Measurements from ENCODE around the gene HAAO.

HAAO gene

DNA sequence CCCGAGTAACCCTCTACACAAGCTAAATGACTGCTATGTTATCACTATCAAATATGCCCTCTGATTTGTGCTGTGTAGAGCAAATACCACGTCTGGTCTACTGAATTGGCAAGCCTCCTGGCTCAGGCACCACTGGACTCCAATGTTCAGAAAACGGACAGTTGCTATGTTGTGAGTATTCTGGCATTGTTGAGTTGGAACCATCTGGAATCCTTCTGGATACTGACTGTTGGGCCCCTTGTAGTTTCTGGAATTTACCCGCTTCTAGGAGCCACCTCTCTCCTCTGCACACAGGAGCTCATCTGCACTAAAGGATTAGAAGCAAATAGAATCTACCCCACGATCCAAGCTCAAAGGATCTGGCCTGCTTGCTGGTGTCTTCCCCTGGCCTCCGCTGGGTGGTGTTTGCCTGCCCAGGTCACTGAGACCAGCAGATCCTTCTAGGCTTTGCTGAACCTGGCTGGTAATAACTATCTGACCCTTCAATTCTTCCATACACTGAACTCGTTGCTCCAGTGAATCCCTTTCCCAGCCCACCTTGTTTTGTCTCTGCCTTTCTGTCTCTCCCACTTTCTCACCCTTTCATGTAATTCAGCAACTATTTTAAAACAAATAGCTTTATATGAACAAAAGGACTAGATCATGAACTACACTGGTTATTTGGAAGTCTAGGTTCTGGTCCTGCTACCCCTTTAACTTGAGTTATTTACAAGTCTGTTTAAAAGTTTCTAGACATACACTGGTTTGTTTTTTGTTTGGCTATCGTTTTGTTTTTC, 2.1 kb upstream of the HAAO start:
- DNase-seq (ENCODE audit: low read depth in 1 of 2, low spot score in 1 of 2): no peak

DNA sequence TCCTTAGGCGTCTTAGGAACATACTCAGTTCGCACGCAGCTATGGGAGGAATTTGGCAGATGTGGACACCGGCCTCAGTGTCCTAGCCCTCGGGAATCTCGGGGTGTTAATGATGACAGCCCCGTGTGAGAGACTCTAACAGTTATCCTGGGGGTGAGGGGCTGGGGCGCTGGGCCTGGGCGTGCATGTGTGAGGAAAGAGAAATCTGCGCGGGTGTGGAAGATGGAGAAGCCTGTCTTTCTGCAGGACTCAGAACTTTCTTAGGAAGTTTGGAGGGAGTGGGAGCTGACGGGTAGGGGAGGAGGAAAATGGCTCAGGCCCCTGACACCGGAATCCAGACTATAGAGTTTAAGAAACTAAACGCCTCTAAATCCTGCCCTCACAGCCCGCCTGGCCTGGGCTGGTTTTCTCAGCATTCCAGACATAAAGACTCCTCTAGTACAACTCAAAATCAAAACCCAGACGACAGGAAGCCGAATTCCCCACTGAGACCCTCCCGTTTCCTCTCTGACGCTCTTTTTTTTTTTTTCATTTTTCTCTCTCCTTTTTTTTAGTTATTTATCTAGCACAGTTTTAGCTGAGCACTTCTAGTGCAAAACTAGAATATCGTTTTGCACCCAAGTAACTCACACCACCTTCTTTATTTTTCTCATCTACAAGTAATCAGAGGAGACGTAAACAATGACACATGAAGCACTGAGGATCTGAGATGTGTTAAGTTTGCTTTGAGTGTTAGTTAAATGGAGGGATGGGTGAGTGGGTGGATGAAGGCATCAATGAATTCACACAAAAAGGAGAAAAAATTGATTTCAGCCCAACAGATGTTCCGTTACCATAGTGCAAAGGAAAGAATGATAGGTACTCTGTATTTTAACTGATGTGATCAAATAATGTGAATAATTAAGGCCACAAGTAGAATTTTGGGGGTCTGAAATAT, 1.2 kb upstream of the HAAO start:
- no peak for DNase-seq (ENCODE audit: low read depth in 1 of 2, low spot score in 1 of 2)

DNA sequence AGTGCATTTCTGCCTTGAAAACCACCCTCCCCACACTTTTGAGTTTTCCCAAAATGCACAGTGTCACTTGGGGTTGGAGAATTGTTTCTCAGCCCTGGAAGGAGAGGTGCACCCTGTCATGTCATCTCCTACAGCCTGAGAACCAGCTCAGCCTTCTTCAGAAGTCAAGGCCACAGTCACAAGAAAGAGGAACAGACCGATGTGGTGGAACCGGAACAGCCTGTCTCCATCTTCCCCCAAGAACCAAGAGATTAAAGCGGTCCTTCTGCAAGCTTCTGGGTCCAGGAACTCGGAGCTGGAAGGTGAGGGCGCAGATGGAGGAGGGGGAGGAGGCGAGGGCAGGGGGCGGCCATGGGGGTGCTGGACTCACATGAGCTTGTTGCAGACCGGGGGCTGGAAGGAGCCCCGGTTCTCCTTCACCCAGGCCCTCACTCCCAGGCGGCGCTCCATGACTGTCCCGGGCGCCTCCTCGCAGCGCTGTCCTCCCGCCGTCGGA, 248 bp downstream of the HAAO start:
- DNase-seq (ENCODE audit: low read depth in 1 of 2, low spot score in 1 of 2): no peak

DNA sequence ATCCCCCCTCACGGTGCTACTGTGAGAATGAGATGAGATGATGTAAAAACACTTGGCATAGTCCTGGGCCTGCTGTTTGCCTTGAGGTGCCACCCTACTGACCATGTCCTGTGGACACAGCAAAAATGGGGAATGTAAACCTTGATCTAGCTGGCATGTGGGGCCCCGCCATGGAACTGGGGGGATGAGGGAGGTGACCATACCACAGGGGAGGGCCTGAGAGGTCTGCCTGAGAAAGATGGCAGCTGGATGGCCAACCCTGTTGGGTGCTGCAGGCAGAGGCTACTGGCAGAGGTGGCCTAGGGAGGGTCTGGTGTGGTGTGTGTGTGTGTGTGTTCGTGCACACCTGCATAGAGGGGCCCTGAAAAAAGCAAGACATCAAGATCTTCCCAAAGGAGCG, 777 bp downstream of the HAAO start:
- DNase-seq (ENCODE audit: low read depth in 1 of 2, low spot score in 1 of 2): no peak

GRCh38 chr2:42789751-42790150, 2.6 kb downstream of the HAAO start:
- DNase-seq (ENCODE audit: low read depth in 1 of 2, low spot score in 1 of 2): no peak

GRCh38 chr2:42788882-42789281, 3.5 kb downstream of the HAAO start:
- DNase-seq (ENCODE audit: low read depth in 1 of 2, low spot score in 1 of 2): no peak

DNA sequence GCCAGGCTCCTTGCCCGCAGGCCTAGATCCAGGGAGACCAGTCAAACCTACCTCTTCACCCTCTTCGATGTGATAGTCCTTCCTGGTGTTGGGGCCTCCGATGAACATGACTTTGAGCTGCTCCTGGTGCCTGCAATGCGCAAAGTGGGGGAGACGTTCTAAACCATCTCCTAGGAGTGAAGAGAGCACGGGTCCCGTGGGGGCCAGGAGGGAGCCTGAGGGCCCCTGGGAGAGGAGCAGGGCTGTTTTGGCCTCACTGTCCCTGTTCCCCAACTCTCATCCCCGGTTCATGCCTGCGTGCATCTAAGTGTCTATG, 3.9 kb downstream of the HAAO start:
- DNase-seq (ENCODE audit: low read depth in 1 of 2, low spot score in 1 of 2): no peak

- DNase-seq (ENCODE audit: low read depth in 1 of 2, low spot score in 1 of 2): no peak
These were observed 4.5 kb downstream of the HAAO start for GRCh38 chr2:42787788-42788477.

- no peak for DNase-seq (ENCODE audit: low read depth in 1 of 2, low spot score in 1 of 2)
These were observed 5.0 kb downstream of the HAAO start for GRCh38 chr2:42787424-42787787.

DNA sequence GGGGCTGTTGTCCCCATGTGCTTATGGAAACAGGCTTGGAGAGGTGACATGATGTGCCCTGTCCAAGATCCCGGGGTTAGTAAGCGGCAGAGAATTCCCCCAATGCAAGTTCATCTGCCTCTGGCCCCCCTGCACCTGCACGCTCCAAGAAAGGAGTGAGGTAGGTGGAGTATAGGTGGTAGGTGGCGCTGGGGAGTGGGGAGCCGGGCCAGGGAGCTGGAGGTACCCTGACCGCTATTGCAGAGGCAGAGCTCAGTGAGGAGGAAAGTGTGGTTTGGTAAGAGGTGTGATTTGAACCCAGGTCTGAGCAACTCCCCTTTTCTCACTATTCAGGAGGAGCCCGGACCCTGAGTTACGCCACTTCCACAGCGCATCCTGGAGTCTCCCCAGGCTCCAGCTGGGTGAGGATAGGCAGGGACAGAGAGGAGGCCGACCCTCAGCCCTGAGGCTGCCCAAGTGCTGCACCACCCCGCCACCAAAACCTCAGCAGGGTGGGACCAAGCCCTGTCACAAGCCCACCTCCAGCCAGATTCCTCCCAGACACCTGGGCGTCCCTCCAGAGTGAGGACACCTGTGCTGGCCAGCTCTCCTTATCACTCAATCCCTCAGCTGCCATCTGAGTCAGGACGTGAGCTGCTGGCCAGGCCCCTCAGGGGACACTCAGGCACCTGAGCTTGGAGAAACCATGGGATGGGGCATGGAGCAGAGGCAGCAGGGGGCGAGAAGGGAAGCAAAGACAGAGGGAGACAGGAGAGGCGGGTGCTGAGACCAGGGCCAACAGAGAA, 5.6 kb downstream of the HAAO start:
- no peak for DNase-seq (ENCODE audit: low read depth in 1 of 2, low spot score in 1 of 2)

- DNase-seq (ENCODE audit: low read depth in 1 of 2, low spot score in 1 of 2): no peak
These were observed 8.0 kb downstream of the HAAO start for GRCh38 chr2:42784204-42784880.

- no peak for DNase-seq (ENCODE audit: low read depth in 1 of 2, low spot score in 1 of 2)
These were observed 8.9 kb downstream of the HAAO start for GRCh38 chr2:42783511-42783910.

- no peak for DNase-seq (ENCODE audit: low read depth in 1 of 2, low spot score in 1 of 2)
These were observed 11.2 kb downstream of the HAAO start for GRCh38 chr2:42781181-42781580.

- DNase-seq (ENCODE audit: low read depth in 1 of 2, low spot score in 1 of 2): no peak
These were observed 14.2 kb downstream of the HAAO start for GRCh38 chr2:42777883-42778805.

- no peak for DNase-seq (ENCODE audit: low read depth in 1 of 2, low spot score in 1 of 2)
These were observed 16.6 kb downstream of the HAAO start for GRCh38 chr2:42775810-42776209.

- no peak for DNase-seq (ENCODE audit: low read depth in 1 of 2, low spot score in 1 of 2)
These were observed 17.2 kb downstream of the HAAO start for GRCh38 chr2:42775186-42775585.

GRCh38 chr2:42771546-42772153, 20.7 kb downstream of the HAAO start:
- no peak for DNase-seq (ENCODE audit: low read depth in 1 of 2, low spot score in 1 of 2)

- DNase-seq (ENCODE audit: low read depth in 1 of 2, low spot score in 1 of 2): no peak
These were observed 21.9 kb downstream of the HAAO start for GRCh38 chr2:42770288-42771131.
